HG02642 (cell line): ENCODE data around the gene PDE6D.

Source experiments
- ATAC-seq: cut with Tn5 transposase; IDR thresholded peaks from one replicate; pipeline ENCODE4 v1.9.1; 2021; ENCODE audit warnings: mild to moderate bottlenecking; ENCODE audit not compliant: unreplicated experiment, poor library complexity

The PDE6D gene

DNA sequence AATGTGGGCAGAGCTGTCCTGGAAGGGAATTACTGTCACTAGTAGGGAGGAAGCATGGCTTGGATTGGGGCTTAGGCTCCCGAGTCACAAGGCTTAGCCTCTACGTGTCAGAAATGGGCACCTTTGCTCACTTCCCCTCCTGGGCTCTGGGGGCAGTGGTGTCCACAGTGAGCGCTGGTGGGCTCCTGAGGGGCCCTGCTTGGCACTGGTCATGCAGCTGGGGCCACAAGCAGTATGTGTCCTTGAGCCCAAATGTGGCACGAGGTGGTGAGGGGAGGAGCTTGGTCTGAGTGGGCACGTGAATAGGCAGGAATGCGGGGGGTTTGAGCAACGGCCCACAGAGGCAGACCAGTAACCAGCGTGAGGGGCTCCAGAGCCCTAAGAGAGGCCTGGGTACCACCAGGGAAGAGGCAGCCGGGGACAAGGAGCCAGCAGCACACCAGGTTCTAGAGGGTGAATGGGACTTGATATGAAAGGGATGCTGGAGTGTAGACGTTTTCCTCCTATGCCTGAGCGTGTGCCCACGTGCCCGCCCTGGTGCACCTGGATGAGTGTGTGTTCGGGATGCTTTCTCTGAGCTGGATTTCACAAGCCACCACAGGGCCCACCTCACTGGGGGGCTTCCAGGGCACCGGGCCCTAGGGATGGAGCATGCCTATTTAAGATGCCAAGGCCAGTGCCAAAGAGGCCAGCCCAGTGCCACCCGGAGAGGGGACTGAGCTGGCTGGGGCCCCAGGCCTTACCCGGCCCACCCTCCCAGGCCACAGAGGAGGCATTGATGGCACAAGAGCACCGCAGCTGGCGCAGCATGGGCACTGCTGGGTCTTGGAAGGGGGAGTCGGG lies 95.5 kb downstream of the PDE6D start:
- no peak for ATAC-seq

DNA sequence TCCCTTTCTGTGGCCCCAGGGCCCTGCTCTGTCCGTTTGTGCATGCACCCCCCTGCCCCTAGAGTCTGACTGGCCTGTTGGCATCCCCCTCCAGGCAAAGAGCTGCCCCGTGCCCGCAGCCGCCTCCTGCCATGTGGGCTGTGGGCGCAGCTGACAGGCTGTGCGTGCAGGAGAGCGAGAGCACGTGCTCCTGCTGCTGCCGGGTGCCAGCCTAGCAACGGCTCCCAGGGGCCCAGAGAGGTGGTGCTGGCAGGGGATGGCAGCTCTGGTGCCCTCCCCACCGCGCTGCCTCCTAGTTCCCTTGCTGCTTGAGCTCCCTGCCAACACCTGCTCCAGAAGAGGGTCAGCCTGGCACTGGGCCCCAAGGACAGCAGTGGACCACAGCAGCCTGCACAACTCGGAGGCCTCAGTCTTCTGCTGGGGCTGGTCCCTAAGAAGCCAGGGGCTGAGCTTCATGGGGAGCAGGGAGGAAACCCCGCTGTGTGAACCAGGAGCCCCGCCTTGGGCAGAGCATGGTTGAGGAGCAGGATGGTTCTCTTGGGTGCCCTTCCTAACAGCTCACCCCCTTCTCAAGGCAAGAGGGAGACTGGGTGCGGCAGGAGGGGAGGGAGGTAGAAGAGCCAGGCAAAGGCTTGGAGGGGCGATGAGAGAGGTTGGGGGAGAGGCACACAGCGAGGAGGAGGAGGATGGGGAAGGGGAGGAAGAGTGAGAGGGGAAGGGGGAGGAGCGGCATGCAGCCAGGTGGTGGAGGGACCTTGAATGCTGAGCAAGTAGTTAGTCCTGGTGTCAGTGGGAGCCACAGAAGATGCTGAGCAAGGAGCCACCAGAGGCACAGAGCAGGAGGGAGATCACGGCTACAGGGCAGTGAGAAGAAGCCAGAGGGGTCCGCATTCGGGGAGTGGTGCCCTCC lies 96.5 kb downstream of the PDE6D start:
- no peak for ATAC-seq

DNA sequence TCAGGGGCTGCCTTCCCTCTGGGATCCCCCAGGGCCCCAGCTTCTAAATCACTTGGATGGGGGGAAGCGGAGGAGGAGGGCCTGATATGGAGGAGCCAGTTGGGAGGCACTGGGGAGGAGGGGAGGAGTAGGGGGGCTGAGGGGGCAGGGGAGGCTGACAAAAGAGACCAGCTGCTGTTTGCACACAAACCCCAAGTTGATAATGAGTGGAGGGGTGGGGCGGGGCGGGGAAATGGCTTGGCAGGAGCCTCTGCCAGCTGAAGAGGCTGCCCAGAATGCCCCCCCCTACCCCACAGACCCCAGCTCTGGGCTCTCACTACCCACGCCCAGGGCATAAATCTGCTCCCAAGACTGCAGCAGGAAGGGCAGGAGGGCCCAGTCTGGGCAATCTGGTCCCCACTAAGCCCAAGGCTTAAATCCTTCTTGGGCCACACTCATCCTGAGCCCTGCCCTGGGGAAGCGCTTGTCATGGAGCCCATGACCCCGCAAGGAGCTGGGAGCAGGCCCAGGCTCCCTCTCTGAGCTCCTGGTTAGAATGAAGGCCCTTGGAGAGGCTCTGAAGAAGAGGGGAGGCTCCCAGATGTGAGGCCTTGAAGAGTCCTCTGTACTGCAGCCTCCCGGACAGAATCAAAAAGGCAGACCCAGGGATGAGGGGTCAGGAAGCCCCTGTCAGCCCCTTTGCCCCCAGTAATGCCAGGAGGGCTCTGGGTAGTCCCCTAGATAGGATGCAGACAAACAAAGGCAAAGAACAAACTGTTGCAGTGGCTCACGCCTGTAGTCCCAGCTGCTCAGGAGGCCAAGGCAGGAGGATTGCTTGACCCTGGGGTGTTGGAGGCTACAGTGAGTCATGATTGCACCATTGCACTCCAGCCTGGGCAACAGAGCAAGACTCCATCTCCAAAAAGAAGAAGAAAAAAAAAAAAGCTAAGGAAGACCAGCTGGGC lies 97.5 kb downstream of the PDE6D start:
- ATAC-seq = no peak

DNA sequence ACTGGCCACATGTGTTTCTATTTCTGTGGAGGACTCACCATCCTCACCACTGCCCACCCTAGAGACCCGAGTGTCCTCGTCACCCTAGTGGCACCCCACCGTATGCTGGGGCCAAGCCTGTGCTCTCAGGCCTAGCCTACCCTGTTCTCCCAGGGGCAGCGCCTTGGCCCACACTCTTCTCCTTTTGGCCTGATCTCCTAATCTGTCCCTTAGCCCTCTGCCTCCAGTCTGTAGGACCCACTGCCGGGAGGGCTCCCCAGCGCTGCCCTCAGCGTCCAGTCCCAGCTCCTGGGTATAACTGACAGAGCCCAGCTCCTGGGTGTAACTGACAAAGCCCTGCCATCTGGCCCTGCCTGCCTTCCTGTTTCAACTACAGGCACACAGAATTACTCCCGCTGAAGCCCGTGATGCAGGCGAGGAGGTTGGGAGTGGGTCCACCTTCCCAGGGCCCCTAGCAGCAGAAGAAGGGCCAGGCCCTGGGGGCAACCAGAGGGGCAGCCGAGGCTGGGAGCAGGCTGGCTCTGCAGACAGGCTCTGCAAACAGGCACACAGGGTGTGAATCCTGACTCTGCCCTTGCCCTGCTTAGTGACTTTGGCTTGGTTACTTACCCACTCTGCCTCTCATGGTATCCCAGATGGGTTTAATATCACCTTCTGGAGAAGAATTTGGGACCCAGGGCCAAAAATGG lies 98.3 kb downstream of the PDE6D start:
- ATAC-seq = no peak
